GM12891 (cell line): ENCODE measurements around the gene LHX6.

Experiments
- POLR2A ChIP-seq: IDR thresholded peaks from 2 replicates; pipeline ENCODE4 v1.6.1; 2011; ENCODE audit warnings: low read depth, low read length, control low read depth
- POLR2AphosphoS5 ChIP-seq: IDR thresholded peaks from 2 replicates; pipeline ENCODE4 v1.6.1; 2011; ENCODE audit warnings: low read depth, low read length, control low read depth
- SPI1 ChIP-seq: IDR thresholded peaks from 2 replicates; pipeline ENCODE4 v1.6.1; 2011; ENCODE audit warnings: low read depth, low read length, control low read depth

DNA sequence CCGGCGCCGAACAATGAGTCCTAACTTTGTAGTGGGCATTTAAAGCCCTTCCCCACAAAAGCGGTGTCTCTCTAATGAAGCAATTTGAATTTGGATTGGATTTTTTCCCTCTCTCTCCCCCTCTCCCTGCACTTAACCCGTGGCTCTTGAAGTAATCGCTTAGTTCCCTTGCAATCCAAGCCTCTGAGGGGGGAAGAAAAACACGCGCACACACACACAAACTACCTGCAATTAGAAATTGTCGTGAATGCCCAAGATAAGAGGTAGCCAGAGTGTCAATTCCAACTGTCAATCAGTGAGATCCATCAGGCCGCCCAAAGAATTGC, 1.2 kb downstream of the LHX6 start:
- no peak for TF ChIP-seq POLR2A
- TF ChIP-seq SPI1 = no peak
- no peak for TF ChIP-seq POLR2AphosphoS5
